ENCODE measurements around the gene XPO1.
A peak's percentile ranks its signal among the peaks of the same experiment; 100 is the strongest.
"Not testable (repeated sequence)": the region's sequence is repeated elsewhere in the genome, so short reads cannot be mapped to it uniquely, and the experiment has no call there.

XPO1 gene

DNA sequence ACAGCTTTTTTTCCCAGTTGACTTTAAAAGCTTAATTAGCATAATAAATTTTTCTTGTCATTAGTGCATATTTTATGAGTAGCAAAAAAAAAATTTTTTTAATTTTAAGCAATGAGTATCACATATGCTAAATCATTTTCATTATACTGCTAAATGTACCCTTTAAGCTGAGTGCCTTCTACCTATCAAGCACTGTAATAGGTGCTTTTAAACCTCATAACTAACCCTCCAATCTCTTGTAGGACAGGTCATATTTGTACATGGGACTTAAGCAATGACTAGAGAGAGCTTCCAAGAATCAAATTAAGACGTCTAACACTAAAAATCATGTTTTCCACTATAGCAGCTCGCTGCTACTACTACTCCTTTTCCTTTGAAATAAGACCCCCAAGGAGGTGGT, 7.4 kb downstream of the XPO1 start:
- DNase-seq = no peak

DNA sequence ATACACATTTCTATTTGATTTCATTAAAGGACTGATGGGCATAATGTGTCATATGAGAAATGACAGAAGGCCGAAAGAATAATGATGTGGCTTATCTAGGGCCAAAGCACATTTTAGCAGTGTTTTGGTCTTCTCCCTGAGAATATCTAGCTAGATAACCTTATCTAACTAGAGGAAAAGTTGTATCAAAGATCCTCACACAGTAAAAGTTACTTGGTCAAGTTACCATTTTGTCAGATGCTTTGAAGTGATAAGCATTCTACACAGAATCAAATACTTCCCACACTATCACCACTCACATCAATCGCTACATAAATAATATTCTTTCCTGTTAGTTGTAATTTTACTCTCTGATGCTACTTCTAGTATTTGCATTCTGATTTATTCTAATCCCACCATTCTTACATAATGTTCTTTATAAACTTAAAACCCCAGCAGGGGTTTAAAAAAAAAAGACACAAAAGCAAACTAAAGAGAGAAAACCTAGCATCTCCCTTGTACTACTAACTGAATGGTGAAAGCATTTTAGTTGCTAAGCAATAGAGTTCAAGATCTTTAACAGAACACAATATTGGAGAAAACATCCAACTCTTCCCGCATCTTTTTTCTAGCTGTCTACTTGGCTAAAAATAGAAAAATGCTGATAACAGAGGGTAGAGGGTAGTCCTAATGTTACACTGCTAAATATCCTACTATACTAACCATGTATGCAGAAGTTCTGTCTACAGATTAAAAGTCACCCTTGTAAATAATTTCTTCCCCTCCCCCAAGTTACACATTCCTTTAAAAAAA, 8.0 kb downstream of the XPO1 start:
- no peak for DNase-seq

DNA sequence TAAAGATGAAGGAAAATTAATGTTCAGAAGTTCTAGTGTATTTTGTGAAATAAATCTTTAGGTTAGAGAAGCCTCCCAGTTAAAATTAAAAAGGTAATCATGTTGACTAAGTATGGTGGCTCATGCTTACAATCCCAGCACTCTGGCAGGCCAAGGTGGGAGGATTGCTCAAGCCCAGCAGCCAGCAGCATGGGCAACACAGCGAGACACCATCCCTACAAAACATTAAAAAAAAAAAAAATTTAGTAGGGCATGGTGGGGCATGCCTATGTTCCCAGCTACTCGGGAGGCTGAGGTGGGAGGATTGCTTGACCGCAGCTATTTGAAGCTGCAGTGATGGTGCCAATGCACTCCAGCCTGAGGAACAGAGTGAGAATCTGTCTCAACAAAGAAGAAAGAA, 17.9 kb downstream of the XPO1 start:
- no peak for DNase-seq

DNA sequence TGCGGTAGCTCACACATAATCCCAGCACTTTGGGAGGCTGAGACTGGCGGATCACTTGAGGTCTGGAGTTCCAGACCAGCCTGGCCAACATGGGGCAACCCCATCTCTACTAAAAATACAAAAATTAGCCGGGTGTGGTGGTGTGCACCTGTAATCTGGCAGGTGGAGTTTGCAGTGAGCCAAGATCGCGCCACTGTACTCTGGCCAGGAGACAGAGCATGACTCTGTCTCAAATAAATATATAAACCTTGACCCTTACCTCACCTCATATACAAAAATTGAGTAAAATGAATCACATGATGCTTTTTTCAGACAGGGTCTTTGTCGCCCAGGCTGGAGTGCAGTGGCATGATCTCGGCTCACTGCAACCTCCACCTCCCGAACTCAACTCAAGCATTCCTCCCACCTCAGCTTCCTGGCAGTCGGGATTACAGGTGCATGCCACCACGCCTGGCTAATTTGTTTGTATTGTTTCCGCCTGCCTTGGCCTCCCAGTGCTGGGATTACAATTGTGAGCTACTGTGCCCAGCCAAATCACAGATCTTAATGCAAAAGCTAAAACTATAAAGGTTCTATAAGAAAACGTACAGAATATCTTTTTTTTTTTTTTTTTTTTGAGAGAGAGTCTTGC, 25.3 kb downstream of the XPO1 start:
- DNase-seq = no peak

DNA sequence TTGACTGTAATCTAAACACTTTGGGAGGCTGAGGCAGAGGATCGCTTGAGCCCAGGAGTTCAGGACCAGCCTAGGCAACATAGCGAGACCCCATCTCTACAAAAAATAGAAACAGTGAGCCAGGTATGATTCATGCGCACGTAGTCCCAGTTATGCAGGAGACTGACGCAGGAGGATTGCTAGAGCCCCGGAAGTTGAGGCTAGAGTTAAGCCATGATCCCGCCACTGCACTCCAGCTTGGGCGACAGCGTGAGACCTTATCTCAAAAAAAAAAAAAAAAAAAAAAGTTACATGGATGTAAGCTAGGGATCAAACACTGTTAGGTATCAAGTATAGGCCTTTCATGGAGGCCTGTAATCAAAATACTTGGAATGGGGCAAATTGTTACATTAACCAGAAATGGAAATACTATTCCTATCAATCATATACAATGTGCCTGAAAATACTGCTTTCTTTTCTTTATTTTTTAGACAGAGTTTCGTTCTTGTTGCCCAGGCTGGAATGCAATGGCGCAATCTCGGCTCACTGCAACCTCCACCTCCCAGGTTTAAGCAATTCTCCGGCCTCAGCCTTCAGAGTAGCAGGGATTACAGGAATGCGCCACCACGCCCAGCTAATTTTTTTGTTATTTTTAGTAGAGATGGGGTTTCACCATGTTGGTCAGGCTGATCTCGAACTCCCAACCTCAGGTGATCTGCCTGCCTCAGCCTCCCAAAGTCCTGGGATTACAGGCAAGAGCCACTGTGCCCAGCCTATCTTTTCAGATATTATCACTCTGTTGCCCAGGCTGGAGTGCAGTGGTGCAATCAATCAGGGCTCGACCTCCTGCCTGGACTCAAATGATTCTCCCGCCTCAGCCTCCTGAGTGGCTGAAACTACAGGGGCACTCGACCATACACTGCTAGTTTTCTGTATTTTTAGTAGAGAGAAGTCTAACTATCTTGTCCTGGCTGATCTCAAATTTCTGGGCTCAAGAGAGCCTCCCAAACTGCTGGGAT, 27.2 kb downstream of the XPO1 start:
- DNase-seq = no peak

DNA sequence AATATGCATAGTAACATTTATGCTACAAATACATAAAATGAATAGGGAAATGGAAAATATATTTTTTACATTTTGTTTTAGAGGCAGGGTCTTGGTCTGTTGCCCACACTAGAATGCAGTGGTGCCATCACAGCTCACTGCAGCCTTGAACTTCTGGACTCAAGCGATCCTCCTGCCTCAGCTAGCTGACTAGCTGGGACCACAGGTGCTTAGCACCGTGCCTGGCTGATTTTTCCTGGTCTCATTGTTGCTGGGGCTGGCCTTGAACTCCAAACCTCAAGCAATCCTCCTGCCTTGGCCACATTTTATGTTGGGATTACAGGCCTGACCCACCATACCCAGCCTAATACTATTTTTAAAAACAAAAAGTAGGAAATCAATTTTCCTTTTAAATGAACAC, 33.2 kb downstream of the XPO1 start:
- no peak for DNase-seq

DNA sequence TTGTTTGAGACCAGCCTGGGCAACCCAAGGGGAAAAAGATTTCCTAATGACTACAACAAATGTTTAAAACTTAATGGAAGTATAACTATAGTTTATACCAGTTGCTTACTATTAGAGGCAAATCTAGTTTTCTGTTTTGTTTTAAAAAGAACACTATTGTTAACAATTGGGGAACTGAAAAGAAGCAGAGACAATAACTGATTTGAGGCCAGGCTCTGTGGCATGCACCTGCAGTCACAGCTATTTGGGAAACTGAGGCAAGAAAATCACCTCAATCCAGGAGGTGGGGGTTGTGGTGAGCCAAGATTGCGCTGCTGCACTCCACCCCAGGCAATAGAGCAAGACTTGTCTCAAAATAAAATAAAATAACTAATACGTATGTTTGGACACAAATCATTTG, 39.1 kb downstream of the XPO1 start:
- DNase-seq = no peak

DNA sequence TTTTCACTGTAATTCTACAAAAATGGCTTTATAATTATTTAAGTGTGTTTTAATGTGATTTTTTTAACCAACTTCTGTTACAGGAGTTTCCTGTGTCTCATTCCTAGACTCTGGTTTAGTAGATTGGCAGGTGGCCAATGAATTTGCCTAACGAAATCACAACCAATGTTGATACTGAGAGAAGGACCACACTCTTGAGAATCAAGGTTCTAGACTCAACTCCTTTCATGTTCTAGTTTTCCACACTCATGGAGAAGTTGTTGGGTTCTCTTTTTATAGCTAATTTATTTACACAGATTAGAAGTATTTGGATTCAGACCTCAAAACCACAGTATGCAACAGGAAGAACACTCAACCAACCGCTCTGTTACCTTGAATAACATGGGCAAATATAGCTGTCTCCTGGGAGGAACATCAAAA, 44.6 kb downstream of the XPO1 start:
- no peak for DNase-seq

DNA sequence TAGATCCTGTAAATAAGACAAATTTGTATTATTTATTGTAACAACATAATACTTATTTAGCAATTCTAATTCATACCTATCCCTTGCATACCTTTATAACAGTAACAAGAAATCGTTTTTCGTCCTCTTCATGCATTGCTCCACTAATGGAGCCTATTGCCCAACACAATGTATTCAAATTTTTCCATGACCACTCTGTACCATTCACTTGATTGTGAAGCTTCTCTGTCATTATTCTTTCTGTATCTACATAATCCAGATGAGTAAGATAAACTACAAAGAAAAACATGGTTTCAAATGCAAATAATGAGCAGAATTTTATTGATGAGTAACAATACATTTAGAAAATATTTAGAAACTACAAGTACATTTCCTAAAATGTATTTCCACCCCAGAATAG, 45.7 kb downstream of the XPO1 start:
- no peak for DNase-seq

DNA sequence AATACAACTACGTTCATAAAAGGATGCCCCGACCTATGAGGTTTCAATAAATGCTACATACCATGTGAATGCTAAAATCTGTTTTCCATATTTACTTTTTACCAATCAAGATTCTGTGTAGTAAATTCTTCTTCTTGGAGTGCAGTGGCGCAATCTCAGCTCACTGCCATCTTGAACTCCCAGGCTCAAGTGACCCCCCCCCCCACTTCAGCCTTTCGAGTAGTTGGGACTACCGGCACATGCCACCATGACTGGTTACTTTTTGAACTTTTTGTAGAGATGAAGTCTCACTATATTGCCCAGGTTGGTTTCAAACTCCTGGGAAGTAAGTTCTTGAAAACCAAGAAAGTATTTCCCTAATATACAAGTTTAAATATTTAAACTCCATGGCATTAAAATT, 52.9 kb downstream of the XPO1 start:
- DNase-seq = no peak

DNA sequence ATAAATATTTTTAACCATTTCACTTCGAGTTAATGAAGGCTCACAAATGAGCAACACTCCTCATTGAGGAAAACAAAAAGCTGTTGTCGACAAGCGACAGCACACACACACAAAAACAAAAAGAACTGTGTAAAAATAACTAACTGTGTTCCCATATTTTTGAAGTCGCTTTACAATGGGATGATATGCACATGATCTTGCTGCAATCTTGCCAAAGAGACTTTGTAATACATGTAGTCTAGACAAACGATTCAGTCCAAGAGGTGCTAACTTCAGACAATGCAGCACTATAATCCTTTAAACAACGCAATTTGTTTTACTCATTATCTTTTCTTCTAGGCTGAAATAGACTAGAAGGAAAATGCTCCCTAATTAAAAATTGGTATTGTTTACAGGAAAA, 60.1 kb downstream of the XPO1 start:
- no peak for DNase-seq

DNA sequence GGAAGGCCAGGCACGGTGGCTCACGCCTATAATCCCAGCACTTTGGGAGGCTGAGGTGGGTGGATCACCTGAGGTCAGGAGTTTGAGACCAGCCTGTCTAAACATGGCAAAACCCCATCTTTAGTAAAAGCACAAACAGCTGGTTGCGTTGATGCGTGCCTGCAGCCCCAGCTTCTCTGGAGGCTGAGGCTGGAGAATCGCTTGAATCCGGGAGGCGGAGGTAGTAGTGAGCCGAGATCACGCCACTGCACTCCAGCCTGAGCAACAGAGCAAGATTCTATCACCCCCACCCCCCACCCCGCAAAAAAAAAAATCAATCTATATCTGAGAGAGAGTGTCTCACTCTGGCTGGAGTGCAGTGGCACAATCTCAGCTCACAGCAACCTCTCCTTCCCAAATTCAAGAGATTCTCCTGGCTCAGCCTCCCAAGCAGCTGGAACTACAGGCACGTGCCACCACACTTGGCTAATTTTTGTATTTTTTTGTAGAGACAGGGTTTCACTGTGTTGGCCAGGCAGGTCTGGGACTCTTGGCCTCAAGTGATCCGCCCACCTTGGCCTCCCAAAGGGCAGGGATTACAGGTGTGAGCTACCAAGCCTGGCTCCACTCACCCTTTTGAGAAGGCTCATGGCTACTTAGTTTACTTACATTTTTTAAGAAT, 61.1 kb downstream of the XPO1 start:
- DNase-seq = not testable (repeated sequence)

DNA sequence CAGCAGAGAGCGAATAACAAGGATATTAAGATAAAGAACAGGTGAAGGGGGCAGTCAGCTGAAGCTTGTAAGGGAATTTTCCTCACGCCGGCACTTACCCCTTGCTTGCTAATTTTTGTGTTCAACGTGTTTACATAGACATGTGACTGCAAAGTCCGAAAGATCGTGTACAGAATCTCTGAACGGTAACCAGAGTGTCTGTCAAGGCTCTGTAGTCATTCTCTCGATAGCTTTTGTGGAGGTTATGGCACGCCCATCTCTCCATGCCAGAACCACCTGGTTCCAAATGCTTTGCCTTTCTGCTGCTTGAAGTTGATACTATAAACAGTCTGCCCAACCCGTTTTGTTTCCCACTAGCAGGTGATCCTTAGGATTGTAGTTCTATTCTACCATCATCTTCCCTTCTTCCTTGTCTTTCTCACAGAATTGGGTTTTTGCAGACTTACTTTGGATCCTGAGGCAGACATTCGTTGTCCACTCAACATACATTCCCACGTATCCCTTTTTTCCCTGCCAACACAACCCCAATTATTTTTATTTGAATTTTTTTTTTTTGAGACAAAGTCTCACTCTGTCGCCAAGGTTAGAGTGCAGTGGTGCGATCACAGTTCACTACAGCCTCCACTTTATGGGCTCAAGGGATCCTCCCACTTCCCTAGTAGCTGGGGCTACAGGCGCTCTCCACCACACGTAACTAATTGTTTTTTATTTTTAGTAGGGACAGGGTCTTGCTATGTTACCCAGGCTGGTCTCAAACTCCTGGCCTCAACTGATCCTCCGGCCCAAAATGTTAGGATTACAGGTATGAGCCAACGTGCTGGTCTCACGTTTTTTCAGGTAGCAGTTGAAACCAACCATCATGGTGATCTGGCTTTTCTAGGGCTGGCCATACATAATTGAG, 66.0 kb downstream of the XPO1 start:
- no peak for DNase-seq

DNA sequence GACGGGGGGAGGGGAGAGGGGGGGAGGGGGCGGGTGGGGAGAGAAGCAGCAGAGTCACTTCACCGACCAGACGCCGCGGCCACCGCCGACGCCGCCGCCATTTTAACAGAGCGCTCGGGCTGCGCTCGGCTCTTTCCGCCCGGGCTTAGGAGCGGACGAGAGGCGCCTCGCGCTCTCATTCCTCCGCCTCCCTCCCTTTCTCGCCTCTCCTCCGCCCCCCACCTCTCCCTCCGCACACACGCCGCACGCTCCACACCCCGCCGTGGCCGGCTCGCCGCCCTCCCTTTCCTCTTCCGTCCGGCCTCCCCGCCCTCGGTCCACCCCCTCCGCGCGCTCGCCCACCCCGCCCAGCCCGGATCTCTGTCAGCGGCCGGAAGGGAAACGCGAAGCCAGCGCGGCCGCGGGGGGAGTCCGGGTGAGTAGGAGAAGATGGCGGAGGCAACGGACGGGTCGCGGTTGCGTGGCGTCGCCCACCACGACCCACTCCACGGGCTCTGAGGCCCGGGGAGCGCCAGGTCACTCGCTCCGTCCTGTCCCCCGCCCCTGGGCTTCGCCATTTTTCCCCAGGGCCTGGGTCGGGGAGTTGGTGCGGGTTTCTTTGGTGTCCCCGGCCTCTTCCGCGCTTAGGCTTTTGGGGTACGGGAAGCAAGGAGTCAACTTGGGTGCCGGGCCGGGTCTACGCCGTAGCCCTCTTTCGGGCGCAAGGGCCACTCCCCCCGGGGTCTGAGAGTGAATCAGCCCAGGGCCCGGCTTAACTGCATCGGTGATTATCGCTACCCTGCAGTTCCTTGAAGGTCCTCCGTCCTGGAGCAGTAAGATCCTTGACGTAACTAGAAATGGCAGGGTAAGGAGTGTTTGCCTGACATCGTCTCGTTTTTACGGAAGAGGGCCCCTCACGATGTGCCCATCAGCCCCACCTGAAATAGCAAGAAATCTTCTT, 66.9 kb downstream of the XPO1 start, which contains the start of gene USP34:
Gene USP34, minus strand, starts transcription at position 123 of the 940 bp plus-strand sequence. CDS start 395 bp downstream, outside the sequence.
- DNase-seq = peak; percentile 85 to 96

DNA sequence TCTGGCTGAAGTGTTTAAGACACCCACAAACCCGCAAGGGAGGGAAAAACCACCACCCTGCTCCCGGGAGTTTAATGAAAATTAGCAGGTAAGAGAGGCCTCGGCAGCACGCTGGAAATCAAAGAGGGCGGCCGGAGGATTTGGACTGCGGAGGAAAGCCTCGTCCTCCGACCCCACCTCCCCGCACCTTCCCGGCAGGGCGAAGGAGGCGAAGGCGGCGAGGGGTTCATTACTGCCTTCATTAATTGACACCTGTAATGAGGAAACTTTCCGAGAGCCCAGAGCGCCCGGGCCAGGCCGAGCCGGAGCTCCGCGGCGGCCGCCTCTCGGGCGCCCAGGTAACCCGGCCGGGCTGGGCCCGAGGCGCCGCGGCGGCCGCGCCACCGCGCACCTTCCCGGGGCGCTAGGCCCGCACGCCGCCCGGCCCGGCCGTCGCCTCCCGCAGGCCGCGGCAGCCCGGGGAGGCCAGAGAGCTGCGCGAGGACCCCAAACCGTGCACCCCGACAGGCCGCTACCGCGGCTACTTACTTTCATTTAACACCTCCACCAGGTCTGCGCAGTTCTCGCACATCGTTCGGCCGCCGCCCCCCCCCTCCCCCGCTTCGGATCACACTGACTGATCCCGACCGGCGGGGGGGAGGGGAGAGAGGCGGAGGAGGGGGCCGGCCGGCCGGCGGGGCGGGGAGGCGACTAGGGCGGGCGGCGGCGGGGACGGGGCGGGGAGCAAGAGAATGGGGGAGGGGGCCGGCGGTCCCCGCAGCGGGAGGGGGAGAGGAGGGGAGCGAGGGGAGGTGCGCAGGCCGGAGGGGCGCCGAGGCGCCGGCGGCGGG, 67.8 kb downstream of the XPO1 start:
- peak; percentile 73 to 80 for DNase-seq

DNA sequence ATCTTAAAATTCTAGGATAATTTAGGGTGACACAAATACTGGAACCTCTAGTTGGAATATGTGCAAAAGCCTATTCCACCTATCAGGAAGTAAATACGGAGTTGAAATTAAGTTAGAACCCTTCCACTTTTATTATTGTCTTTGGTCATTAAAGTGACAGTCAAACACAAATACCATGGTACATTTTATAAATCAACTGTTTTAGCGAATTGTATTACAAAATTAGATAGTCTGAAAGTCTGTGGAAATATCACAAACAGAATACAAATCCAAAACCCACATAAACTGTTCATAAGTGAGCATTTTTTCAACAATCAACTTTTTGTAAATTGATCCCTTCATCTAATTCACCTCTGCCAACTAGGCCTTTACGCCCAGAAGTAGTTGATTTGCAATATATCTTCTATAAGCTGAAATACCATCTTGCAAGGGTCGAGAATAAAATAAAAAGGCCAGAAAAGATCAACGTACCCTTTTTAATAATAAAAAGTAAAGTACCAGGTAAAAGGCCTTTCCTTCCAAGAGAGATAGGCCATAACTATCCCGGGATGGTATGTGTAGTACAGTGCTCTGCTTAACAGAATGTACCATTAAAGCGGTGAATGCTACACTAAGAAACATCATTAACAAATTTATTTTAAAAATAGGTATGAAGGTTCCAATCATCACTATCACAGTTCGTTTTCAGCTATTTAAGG, 68.6 kb downstream of the XPO1 start:
- no peak for DNase-seq

DNA sequence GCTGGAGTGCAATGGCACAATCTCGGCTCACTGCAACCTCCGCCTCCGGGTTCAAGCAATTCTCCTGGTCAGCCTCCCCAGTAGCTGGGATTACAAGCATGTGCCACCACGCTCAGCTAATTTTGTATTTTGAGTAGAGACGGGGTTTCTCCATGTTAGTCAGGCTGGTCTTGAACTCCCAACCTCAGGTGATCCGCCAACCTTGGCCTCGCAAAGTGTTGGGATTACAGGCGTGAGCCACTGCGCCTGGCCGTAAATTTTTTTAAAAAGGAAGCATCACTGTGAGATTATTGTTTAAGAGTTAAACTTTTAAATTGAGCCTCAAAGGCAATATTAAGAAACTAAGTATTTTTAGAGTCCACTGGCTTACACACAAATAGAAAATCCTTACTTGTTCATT, 69.9 kb downstream of the XPO1 start:
- not testable (repeated sequence) for DNase-seq

DNA sequence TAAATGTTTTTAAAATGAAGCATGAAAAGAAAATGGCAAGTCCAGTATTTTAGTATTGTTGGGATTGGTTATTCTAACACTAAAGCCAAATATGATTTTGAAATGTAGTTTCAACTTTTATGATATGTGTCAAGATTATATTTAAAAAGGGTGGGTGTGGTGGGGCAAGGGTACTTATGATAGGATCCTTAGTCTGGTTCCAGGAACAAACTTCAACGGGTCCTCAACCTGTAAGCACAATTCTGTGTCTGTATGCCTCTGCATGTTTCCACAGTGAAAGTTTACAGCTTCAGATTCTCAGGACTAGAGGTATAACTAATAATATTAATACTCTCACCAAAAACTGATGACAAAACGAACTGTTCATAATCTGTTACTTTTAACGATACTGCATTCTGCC, 73.1 kb downstream of the XPO1 start:
- DNase-seq = no peak
